ENCODE results near the gene ZNF674. TPM values are rescaled to one million over a fixed set of nuclear protein-coding genes. Genes with fewer than 3 reads are reported as not detected.

ZNF674 gene
- total and polyA plus RNA-seq, 4 donors: 1.2 to 11.3 (median 2.9) TPM

DNA sequence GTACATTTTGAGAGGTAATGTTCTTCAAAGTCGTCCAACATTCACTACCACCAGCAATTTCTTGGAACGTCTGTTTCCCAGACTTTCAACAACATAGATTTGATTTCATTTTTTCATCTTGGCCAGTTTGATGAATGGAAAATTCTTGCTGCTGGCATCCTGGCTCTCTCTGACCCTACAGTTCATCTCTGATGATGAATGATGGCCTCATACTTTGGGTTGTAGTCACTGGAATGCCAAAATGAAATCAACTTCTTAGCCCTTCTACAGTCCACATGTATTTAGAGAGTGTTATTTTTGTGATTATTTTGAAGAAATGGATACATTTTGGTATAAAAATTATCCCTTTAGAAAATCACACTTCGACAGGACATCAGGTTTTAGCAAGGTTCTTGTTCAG is 37.1 kb upstream of the ZNF674 start:
- Histone ChIP-seq H3K27ac (ENCODE audit: low read depth in 1 of 2, low read length in 1 of 2) (peak overlapping the region in 1 of 2 donors; percentile 60), H3K36me3 (ENCODE audit: control insufficient read depth in 4 of 4, insufficient read depth in 4 of 4, low read length in 4 of 4) (no peaks in the 10 kb centered on the region), H3K4me1 (ENCODE audit: control insufficient read depth in 5 of 5, insufficient read depth in 5 of 5, low read length in 5 of 5) (peaks cover 0 to 22% (median 12%) of the 10 kb centered on the region in 5 donors), H3K4me3 (no peak overlapping the region), H3K9me3 (ENCODE audit: control insufficient read depth in 4 of 4, insufficient read depth in 3 of 4, low read length in 3 of 4) (no peaks in the 10 kb centered on the region), H3K27me3 (ENCODE audit: control insufficient read depth in 3 of 3, insufficient read depth in 3 of 3, low read length in 2 of 3) (no peaks in the 10 kb centered on the region), H3K9ac (ENCODE audit: insufficient read depth in 1 of 2, low read length in 2 of 2) (no peak overlapping the region)
- 69 to 93% methylated on average over 3 of the region's 3 CpGs for WGBS, 2 donors
- DNase-seq: no peak
- TF ChIP-seq, protein P1, sequence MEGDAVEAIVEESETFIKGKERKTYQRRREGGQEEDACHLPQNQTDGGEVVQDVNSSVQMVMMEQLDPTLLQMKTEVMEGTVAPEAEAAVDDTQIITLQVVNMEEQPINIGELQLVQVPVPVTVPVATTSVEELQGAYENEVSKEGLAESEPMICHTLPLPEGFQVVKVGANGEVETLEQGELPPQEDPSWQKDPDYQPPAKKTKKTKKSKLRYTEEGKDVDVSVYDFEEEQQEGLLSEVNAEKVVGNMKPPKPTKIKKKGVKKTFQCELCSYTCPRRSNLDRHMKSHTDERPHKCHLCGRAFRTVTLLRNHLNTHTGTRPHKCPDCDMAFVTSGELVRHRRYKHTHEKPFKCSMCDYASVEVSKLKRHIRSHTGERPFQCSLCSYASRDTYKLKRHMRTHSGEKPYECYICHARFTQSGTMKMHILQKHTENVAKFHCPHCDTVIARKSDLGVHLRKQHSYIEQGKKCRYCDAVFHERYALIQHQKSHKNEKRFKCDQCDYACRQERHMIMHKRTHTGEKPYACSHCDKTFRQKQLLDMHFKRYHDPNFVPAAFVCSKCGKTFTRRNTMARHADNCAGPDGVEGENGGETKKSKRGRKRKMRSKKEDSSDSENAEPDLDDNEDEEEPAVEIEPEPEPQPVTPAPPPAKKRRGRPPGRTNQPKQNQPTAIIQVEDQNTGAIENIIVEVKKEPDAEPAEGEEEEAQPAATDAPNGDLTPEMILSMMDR (IDR thresholded peaks at IDR 0.05; ENCODE audit: control extremely low read depth, extremely low read depth): no peak
- no peak for ATAC-seq (ENCODE audit: insufficient read depth, low FRiP score)

GRCh38 chrX:46580613-46581012 is 35.4 kb upstream of the ZNF674 start:
- Histone ChIP-seq H3K9me3 (ENCODE audit: control insufficient read depth in 4 of 4, insufficient read depth in 3 of 4, low read length in 3 of 4) (no peaks in the 10 kb centered on the region), H3K4me1 (ENCODE audit: control insufficient read depth in 5 of 5, insufficient read depth in 5 of 5, low read length in 5 of 5) (peaks cover 0 to 26% (median 15%) of the 10 kb centered on the region in 5 donors), H3K4me3 (no peak overlapping the region), H3K36me3 (ENCODE audit: control insufficient read depth in 4 of 4, insufficient read depth in 4 of 4, low read length in 4 of 4) (no peaks in the 10 kb centered on the region), H3K9ac (ENCODE audit: insufficient read depth in 1 of 2, low read length in 2 of 2) (no peak overlapping the region), H3K27ac (ENCODE audit: low read depth in 1 of 2, low read length in 1 of 2) (no peak overlapping the region), H3K27me3 (ENCODE audit: control insufficient read depth in 3 of 3, insufficient read depth in 3 of 3, low read length in 2 of 3) (peaks cover 0 to 7% (median 0%) of the 10 kb centered on the region in 3 donors)
- DNase-seq: no peak
- 91 to 97% methylated on average over 6 of the region's 6 CpGs for WGBS, 2 donors
- TF ChIP-seq, protein P1 (IDR thresholded peaks at IDR 0.05; ENCODE audit: control extremely low read depth, extremely low read depth): no peak
- ATAC-seq (ENCODE audit: insufficient read depth, low FRiP score): no peak

DNA sequence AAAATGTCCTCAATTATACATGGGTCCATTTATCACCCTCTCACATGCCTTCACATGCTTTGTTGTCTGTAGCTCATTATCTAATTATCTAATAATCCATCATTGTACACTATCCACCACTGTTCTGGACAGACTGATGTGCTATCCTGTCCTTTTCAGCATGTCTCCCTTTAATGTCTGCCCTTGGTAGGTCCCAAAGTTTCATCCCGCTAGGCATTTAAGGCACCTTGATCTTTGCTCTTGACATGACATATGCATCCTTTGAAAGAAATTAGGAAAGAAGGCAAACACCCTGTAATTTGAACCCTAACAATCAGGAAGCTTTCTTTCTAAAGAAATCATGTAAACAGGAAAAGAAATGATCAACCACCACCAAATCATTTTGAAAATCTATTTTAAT is 34.0 kb upstream of the ZNF674 start:
- Histone ChIP-seq H3K27me3 (ENCODE audit: control insufficient read depth in 3 of 3, insufficient read depth in 3 of 3, low read length in 2 of 3) (peaks cover 0 to 8% (median 0%) of the 10 kb centered on the region in 3 donors), H3K4me1 (ENCODE audit: control insufficient read depth in 5 of 5, insufficient read depth in 5 of 5, low read length in 5 of 5) (peaks cover 0 to 20% (median 12%) of the 10 kb centered on the region in 5 donors), H3K4me3 (no peak overlapping the region), H3K9me3 (ENCODE audit: control insufficient read depth in 4 of 4, insufficient read depth in 3 of 4, low read length in 3 of 4) (peaks cover 0 to 4% (median 0%) of the 10 kb centered on the region in 4 donors), H3K27ac (ENCODE audit: low read depth in 1 of 2, low read length in 1 of 2) (no peak overlapping the region), H3K36me3 (ENCODE audit: control insufficient read depth in 4 of 4, insufficient read depth in 4 of 4, low read length in 4 of 4) (no peaks in the 10 kb centered on the region), H3K9ac (ENCODE audit: insufficient read depth in 1 of 2, low read length in 2 of 2) (no peak overlapping the region)
- WGBS, 2 donors: 76 to 78% methylated on average over 1 of the region's 1 CpG
- DNase-seq: no peak
- TF ChIP-seq, protein P1 (IDR thresholded peaks at IDR 0.05; ENCODE audit: control extremely low read depth, extremely low read depth): no peak
- ATAC-seq (ENCODE audit: insufficient read depth, low FRiP score): no peak

Measured in lung (tissue), 12 donors.